NCI-H510A (cell line): Measurements from ENCODE around the gene OLFM2.
"Not testable (repeated sequence)": the region's sequence is repeated elsewhere in the genome, so short reads cannot be mapped to it uniquely, and the experiment has no call there.

Experiments used
- DNase-seq: peaks from one replicate; lab custom pipeline; 2025; lab: John Stamatoyannopoulos, UW

Gene OLFM2

GRCh38 chr19:9828551-9829063 is 107.7 kb downstream of the OLFM2 start:
- DNase-seq: no peak

GRCh38 chr19:9827289-9828238 is 108.8 kb downstream of the OLFM2 start, which contains the start of gene UBL5:
Gene UBL5 (plus strand): TSS chr19:9827918. CDS start chr19:9828338, 420 bp downstream.
- DNase-seq: peak; percentile 90

DNA sequence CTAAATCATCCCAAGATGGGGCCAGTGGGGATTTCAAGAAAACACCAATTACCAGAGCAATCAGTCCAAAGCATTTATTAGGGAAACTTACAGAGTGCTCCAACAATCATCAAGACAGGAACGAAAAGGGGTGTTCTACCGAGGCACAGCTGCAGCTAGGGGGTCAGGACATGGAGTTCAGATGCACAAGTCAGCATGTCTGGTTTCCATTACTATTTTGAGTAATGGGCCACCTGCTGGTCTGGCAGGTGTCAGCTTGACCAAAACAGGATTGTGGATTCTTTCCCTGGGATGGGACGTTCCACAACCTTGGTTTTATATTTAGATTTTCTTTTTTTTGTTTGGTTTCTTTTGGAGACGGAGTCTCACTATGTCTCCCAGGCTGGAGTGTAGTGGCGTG is 112.5 kb downstream of the OLFM2 start:
- no peak for DNase-seq

GRCh38 chr19:9820034-9820433 is 116.3 kb downstream of the OLFM2 start:
- not testable (repeated sequence) for DNase-seq

- peak; percentile 99 for DNase-seq
Observed at GRCh38 chr19:9819596-9819909, 116.8 kb downstream of the OLFM2 start.

DNA sequence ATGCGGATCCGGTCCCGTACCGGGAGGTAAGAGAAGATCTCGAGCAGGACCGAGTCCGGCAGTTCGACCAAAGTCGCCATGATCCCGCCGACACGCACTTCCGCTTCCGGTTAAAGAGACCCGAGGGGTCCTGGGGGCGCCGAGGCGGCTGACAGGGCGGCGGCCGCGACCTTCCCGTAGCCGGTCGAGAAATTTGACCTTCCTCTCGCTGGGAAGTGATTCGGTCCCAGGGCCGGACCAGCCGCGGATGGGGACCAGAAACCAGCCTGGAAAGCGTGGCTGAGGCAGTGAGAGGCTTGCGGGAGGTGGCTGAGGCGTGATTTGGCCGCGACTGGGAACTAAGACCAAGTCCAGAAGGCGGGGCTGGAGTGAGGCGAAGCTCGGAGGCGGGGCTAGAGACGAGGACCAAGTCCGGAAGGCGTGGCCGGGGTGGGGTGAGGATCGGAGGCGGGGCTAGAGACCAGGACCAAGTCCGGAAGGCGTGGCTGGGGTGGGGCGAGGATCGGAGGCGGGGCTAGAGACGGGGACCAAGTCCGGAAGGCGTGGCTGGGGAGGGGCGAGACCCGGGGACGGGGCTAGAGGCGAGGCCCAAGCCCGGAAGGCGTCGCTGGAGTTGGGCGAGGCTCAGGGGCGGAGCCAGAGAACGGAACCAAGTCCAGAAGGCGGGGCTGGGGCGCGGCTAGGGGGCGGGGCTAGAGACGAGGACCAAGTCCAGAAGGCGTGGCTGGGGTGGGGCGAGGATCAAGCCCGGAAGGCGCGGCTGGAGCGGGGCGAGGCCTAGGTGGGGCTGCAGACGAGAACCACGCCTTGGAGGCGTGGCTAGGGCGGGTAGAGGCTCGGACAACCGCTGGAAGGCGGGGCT is 117.3 kb downstream of the OLFM2 start, which contains the start of gene FBXL12:
FBXL12 (minus strand) TSS at position 346 of the 862 bp plus-strand sequence; CDS start at position 80, 266 bp downstream.
- peak; percentile 99 for DNase-seq

DNA sequence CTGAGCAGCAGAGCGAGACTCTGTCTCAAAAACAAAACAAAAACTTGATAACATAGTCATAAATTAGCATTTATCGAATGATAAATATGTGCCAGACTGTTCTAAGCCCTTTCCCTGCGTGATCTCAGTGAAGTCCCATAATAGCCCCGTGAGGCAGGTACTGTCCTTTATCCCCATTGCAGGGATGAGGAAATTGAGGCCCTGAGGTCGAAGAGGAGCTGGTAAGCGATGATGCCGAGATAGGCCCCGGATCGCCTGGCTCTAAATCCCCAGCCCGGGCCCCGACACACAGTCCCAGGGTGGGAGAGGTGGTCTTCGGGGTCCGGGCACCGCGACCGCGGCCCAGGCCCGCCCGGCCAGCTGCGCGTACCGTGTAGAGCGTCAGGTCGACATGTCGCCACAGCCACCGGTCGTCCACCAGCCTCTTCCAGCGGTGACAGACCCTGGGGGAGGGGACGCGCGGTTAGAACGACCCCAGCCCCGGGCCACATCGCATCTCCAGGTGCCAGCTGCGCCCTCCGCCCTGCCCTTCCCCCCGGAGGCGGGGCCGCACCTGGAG is 118.1 kb downstream of the OLFM2 start:
- no peak for DNase-seq

DNA sequence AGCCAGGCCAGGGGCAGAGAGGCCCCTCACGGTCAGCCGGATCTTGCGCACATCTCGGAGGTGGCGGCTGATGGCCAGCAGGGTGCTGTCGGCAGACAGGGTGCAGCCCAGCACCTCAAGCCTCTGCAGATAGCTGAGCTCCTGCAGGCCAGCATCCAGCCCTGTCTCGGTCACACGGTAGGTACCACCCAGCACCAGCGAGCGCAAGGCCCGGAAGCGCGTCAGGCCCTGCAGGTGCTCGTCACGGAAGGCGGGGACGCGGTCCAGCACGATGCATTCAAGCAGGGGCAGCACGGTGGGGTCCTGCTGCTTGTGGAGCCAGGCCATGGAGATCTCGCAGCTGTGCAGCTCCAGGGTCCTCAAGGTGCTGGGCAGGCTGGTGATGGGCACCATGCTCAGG is 125.2 kb downstream of the OLFM2 start:
- DNase-seq: no peak

DNA sequence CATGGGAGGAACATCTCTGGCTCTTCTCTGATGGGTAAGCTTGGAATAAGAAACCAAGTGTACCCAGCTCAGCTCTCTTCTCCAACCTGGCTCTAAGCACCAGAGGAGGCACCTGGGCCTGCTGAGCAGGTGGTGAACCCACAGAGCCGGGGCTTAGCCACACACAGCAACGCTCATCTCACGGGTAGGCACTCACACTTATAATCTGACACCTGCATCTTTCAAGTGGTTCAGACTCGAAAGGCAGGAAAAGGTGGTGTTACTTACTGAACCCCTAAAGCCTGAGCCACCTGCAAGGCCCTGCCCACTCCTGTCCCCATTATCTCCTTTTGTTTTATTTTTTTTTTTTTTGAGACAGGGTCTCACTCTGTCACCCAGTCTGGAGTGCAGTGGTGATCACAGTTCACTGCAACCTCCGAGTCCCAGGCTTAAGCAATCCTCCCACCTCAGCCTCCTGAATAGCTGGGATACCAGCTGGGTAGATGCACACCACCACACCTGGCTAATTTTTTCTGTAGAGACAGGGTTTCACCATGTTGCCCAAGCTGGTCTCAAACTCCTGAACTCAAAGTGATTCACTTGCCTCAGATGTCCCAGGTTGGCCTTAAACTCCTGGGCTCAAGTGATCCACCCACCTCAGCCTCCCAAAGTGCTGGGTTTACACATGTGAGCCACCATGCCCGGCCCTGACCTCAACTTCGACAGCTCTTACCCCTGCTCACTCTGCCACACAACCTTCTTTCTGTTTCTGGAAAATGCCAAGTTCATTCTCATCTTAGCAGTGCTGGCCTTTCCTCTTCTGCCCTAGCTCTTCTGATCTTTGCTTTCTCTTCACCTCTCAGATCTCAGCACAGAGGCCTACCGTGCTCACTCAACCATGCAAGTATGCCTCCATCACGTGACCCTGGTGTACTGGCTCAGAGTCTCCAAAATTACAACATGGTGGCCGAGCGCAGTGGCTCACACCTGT is 127.2 kb downstream of the OLFM2 start:
- DNase-seq: no peak

- no peak for DNase-seq
Observed at GRCh38 chr19:9806803-9807202, 129.5 kb downstream of the OLFM2 start.
